Stimulated activated CD4-positive, alpha-beta T cell treated with anti-CD3 and anti-CD28 coated beads, Interleukin-1b, Interleukin-23, amount 100 ng/mL, for 1 hour (primary cell): ENCODE results near the gene PTHLH.

Experiments used
- DNase-seq, 2 donors: peaks; one replicate each; pipeline ENCODE4 v3.0.0-alpha.2; 2020; ENCODE audit warnings: low read depth in 2 of 2

The PTHLH gene

GRCh38 chr12:27972721-27973120 is at the start of gene PTHLH:
TSS of gene PTHLH (minus strand) at chr12:27972733. CDS start at chr12:27969494, 3,239 bp downstream.
- DNase-seq = no peak

- DNase-seq = no peak
Measured at GRCh38 chr12:28021704-28022103, 49.2 kb upstream of the PTHLH start.

DNA sequence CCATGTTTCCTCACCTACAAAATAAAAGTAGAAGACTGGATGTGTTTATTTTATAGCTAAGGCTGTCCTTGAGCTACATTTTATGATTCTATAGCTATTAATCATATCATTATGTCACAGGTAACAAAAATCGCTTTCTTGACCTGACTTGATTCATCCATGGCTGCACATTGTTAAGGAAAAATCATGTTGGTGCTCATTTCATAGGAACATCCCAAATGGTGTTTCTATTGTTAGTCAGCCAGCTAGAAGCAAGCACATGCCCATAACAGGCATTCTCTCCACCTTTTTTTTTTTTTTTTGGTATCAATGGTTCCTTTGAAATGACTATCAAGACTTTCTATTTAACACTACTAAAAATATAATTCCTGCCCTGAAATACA is 45.3 kb upstream of the PTHLH start:
- DNase-seq = no peak

DNA sequence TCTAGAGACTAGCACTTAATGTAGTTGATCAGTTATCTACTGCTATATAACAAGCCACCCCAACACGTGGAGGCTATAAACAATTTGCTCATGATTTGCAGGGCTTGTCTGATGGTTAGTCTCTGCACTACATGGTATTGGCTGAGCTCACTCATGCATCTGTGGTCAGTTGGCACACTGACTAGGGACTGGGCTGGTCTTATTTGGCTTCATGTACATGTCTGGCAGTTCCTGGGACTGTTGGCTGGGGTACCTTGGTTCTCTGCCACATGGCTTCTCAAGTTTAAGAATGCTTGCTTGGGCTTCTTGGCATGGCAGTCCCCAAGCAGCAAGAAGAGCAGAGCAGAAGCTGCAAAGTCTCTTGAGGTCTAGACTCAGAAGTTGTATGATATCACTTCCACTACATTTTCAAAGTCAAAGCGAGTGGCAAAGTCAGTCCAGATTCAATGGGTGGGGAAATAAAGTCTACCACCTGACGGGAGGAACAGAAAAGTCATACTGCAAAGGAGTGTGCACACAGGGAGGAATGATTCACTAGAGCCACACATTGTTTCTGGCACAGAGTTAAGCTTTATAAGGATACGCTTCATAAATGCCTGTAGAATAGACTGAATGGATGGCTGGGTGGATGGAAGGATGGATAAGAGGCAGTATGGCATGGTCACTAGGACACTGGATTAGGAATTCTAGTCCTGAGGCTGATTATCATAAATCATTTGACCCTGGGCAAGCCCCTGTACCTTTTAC is 44.8 kb upstream of the PTHLH start:
- DNase-seq = no peak

DNA sequence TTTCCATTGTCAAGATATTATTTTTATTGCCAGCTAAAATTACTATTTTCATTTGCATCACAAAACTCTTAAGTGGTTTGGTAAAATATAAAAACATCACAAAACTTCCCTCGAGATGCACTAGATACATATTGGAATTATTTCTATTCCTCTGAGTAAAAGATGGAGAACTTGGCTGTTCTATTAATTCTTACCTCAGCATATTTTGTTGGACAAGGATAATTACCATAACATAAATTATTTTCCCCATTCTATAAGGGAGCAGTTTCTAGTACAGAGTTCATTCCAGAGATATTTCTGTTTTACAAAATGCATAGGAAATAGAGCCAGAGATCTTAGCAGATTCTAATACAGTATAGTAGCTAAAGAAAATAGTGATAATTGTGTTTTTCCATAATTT is 42.6 kb upstream of the PTHLH start:
- DNase-seq = no peak

DNA sequence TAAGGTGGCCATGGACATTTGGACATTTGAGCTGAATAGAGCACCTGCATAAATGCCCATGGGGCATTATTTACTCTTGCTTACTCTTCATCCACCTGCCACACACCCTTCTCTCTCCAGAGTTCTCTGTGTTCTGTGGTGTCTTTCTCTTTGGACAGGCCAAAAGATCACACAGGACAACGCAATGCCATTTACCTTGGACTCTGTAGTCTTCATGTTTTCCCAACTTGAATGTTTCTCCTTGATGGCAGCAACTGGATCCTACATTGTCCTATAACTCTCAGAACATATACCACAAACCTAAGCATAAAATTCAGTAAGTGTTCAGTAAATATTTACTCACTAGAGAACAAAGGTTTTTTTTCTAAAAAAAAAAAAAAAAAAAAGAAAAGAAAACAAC is 41.7 kb upstream of the PTHLH start:
- DNase-seq = no peak

GRCh38 chr12:28012333-28012918 is 39.9 kb upstream of the PTHLH start:
- DNase-seq = no peak

- no peak for DNase-seq
Measured at GRCh38 chr12:28010036-28010435, 37.5 kb upstream of the PTHLH start.

DNA sequence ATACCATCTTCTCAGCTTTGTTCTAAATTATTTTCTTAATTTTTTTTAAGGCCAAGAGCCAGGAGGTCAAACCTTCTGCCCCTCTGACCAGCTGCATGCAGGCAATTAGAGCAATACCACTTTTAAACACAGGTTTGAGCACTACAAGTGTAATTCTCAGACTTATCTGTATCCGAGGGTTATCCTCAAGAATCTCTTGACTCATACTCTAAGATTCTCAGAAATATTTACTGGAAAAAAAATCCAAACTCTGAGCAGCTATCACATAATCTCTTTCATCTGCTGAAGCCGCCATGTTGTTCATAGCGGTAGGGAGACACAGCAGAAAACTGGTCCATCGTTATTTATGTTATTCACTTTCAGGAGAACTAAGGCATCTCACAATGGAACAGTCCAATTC is 27.4 kb upstream of the PTHLH start:
- DNase-seq = no peak

DNA sequence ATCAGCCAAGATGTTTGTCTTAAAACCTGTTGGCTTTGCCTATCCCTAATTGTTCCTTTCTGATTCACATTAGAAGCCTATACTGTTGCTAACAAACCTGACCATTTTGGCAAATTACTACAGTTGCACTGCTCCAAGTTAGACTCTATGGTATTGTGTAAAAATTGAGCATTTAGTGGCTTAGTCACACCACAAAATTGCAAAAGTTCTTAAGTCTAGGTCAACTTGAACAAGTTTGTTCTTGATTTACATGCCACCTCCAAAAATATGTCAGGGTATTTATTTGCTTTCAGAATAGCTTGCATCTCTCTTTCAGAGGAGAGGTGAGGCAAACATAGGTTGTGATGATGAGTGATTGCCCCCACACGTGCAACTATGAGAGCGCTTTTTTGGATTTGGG is 27.0 kb upstream of the PTHLH start:
- no peak for DNase-seq

DNA sequence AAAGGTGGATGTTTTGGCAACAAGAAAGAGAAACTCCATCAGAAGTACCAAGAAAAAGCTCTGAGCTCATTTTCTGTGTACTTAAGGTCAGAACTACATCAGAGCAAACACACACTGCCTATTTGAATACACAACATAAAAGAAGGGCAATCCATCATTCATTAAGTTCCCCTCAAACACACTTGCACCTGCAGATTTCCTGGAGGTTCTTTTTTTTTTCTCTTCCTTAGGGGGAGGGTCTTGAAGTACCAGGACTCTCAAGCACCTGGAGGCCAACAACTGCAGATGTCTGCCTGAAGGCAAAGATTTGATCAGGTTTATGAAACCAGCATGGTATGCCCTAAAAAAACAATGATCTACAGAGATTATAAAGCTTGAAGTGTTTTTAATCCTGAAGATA is 26.1 kb upstream of the PTHLH start:
- DNase-seq = no peak

- no peak for DNase-seq
Measured at GRCh38 chr12:27998170-27998569, 25.6 kb upstream of the PTHLH start.

DNA sequence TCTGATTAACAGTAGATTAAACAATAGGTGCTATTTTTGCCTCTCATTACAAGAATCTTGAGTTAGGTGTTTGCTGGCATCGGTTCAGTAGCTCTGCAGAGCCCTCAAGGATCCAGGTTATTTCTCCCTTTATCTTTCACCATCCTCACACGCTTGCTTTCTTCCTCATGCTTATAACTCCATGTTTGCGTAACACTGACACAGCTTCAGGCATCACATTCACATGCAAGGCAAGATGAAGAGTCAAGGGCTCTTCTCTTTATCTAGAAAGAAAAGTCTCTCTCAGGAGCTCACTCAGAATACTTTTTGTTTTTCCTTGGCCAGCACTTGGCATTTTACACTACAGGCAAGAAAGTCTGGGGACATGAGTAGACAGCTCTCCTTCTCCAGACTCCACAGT is 24.2 kb upstream of the PTHLH start:
- no peak for DNase-seq

DNA sequence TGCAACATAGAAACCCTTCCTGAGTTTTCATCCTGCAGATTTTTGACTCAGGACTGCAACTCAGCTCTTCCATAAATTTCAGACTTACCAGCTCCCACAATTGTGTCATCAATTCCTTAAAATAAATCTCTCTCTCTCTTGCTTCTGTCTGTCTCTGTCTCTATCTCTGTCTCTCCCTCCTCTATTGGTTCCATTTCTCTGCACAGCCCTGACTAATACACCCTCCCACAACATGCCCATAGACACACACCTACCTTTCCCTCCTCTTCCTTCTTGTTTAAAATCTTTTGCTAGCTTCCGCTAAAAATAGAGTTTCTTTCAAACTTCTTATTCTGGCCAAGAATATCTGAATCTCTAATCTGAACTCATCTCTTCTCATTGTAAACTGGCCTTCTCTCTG is 22.9 kb upstream of the PTHLH start:
- no peak for DNase-seq

- no peak for DNase-seq
Measured at GRCh38 chr12:27988594-27989233, 16.2 kb upstream of the PTHLH start.

DNA sequence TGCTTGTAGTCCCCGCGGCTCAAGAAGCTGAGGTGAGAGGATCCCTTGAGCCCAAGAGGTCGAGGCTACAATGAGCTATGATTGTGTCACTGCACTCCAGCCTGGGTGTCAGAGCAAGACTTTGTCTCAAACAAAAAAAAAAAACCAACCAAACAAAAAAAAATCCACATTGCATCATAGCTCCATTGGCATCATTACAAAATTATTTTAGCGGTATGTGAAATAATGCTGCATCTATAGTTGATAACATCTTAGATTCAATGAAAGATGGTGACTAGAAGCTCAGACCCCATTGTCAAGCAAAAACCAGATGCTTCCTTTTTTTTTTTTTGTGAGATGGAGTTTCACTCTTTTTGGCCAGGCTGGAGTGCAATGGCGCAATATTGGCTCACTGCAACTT is 14.8 kb upstream of the PTHLH start:
- no peak for DNase-seq

DNA sequence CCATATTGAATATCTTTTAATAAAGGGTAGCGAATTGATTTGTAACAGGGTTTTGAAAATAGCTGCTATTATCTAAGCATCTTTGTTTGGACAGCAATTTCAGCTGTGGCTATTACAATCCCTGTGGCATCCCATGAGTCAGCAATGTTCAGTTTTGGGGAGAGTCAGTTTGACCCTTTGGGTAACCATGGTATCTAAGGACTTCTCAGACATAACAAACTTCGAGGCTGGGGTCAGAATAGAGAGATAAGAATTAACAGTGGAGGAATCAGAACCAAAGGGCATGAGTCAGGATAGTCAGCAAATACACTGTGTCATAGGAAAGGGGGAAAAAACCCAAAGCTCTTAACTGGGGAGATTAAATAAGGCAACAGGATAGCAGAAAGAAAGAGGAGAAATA is 11.7 kb upstream of the PTHLH start:
- no peak for DNase-seq

DNA sequence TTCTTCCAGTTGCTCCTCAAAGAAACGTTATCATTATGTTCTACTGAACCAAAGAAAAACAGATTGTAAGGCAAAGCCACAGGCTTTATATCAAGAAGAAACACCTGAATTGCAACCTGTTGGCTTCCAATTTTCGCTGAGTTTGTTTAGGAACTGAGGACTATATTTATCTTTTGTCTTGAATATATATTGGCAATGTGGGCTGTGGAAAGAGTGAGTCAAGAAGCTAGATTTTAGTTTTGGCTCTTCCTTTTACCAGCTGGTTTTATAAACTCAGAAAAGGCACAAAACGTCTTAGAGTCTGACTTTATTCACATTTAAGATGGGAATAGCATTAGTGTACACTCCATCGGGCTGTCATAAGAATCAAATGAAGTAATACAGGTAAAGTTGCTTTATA is 10.4 kb upstream of the PTHLH start:
- DNase-seq = no peak

GRCh38 chr12:27982385-27982784 is 9.9 kb upstream of the PTHLH start:
- DNase-seq = no peak

- DNase-seq = no peak
Measured at GRCh38 chr12:27981874-27982273, 9.3 kb upstream of the PTHLH start.

DNA sequence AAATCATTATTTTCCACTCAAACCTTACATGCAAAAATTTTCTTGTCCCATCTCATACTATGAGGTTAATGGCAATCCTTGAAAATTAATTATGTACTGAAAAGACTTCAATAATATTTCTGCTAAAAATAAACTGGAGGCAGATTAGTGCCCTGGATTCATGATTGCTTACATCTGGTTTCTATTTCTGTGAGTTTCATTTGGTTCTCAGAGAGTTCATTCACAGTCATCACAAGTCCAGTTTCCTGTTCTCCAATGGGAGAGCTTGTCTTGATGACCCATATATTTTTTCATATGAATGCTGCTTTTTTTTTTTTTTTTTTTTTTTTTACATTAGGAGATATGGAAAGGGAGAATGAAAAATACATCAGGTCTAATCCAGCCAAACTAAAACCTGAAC is 6.6 kb upstream of the PTHLH start:
- no peak for DNase-seq

- DNase-seq = no peak
Measured at GRCh38 chr12:27975222-27976136, 2.9 kb upstream of the PTHLH start.
